Activated CD8-positive, alpha-beta memory T cell treated with anti-CD3 and anti-CD28 coated beads for 4 hours (primary cell): ENCODE data around the gene RBM39.
"Not testable (repeated sequence)": the region's sequence is repeated elsewhere in the genome, so short reads cannot be mapped to it uniquely, and the experiment has no call there.

Source experiments
- DNase-seq, 2 donors: peaks; one replicate each; pipeline ENCODE4 v3.0.0-alpha.2; 2020; ENCODE audit warnings: low read depth in 2 of 2

The RBM39 gene

GRCh38 chr20:35756404-35756803 lies 14.3 kb upstream of the RBM39 start:
- DNase-seq, result no peak

- no peak for DNase-seq
Measured at GRCh38 chr20:35750611-35751010, 8.6 kb upstream of the RBM39 start.

- not testable (repeated sequence) for DNase-seq
Measured at GRCh38 chr20:35744492-35744841, 2.4 kb upstream of the RBM39 start.

GRCh38 chr20:35743693-35744491 lies 1.8 kb upstream of the RBM39 start:
- DNase-seq, result no peak

- DNase-seq, result no peak
Measured at GRCh38 chr20:35742741-35743523, 872 bp upstream of the RBM39 start.

- DNase-seq, result no peak
Measured at GRCh38 chr20:35739294-35740163, 2.5 kb downstream of the RBM39 start.

GRCh38 chr20:35738410-35739179 lies 3.5 kb downstream of the RBM39 start:
- no peak for DNase-seq

GRCh38 chr20:35737865-35738333 lies 4.2 kb downstream of the RBM39 start:
- no peak for DNase-seq

- DNase-seq, result no peak
Measured at GRCh38 chr20:35735826-35736470, 6.1 kb downstream of the RBM39 start.

- no peak for DNase-seq
Measured at GRCh38 chr20:35734777-35735649, 7.0 kb downstream of the RBM39 start.

- no peak for DNase-seq
Measured at GRCh38 chr20:35734374-35734773, 7.7 kb downstream of the RBM39 start.

- no peak for DNase-seq
Measured at GRCh38 chr20:35732644-35732982, 9.4 kb downstream of the RBM39 start.

- no peak for DNase-seq
Measured at GRCh38 chr20:35731862-35732643, 10.0 kb downstream of the RBM39 start.

- no peak for DNase-seq
Measured at GRCh38 chr20:35731469-35731788, 10.6 kb downstream of the RBM39 start.

GRCh38 chr20:35730583-35731468 lies 11.2 kb downstream of the RBM39 start:
- no peak for DNase-seq

GRCh38 chr20:35729836-35730582 lies 12.1 kb downstream of the RBM39 start:
- DNase-seq, result no peak

- no peak for DNase-seq
Measured at GRCh38 chr20:35729283-35729807, 12.7 kb downstream of the RBM39 start.
